GM21381 (cell line): ENCODE results near the gene NEIL3.
"Not testable (repeated sequence)": the region's sequence is repeated elsewhere in the genome, so short reads cannot be mapped to it uniquely, and the experiment has no call there.

Source experiments
- ATAC-seq: cut with Tn5 transposase; IDR thresholded peaks from one replicate; pipeline ENCODE4 v1.9.1; 2021; ENCODE audit warnings: mild to moderate bottlenecking, moderate library complexity; ENCODE audit not compliant: unreplicated experiment

Gene NEIL3

DNA sequence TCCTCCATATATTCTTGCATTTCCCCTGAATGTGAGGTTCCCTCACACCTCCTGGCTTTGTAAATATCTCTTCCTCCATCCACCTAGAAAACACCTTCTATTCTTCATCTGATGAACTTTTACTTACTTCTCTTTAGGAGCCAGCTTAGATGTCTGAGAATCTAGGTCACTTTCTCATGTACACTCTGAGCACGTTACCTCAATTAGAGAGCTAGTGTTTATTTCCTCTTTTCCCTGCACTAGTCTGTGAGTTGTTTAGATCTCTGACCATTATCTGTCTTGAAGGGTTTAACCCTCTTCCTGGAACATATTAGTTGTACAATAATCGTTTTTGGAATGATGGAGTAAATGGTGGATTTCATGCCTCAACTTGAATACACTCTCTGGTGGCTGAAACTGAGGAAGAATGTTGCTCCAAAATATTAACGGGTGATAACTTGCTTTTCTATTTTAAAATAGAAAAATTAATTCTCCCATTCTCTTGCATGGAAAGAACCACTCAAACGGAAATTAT, 8.5 kb upstream of the NEIL3 start:
- no peak for ATAC-seq

DNA sequence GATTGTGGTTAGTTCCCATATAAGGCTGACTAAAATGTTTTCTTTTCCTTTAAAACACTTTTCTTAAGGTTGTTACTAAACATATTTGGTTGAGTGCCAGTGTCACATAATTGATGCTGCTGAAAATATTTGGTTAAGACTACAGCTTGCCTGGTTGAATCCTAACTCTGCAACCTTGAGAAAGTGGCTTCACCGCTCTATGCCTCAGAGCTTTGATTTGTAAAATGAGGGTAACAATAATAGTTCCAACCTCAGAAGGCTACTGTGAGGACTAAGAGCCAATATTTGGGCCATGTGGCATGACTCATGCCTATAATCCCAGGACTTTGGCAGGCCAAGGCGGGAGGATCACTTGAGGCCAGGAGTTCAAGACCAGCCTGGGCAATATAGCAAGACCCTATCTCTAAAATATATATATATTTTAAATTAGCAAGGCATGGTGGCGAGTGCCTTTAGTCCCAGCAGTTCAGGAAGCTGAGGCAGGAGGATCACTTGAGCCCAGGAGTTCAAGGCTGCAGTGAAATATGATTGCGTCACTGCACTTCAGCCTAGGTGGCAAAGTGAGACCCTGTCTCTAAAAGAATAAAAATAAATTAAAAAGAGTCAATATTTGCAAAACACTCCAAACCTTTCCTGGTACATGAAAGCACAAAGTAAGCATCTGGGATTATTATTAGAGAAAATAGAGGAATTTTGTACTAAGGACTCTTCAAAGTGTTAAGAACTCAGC, 7.1 kb upstream of the NEIL3 start:
- no peak for ATAC-seq

DNA sequence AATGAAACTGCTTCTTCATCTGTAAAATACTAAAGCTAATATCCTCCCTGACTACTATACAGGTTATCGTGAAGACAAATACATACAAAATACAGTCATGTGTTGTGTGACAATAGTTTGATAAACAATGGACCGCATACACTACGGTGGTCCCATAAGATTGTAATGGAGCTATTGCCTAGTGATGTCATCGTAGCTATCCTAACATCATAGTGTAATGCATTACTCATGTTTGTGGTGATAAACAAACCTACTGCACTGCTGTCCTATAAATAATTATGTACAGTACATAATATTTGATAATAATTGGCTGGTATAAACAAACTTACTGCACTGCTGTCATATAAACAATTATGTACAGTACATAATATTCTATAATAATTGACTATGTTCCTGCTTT, 5.6 kb upstream of the NEIL3 start:
- ATAC-seq: no peak

DNA sequence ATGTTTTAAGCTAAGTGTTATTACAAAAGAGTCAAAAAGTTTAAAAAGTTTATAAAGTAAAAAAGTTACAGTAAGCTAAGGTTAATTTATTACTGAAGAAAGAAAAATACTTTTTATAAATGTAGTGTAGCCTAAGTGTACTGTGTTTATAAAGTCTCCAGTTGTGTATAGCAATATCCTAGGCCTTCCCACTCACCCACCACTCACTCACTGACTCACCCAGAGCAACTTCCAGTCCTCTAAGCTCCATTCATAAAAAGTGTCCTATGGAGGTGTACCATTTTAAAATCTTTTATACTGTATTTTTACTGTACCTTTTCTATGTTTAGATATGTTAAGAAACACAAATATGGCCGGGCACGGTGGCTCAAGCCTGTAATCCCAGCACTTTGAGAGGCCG, 4.8 kb upstream of the NEIL3 start:
- ATAC-seq: not testable (repeated sequence)

DNA sequence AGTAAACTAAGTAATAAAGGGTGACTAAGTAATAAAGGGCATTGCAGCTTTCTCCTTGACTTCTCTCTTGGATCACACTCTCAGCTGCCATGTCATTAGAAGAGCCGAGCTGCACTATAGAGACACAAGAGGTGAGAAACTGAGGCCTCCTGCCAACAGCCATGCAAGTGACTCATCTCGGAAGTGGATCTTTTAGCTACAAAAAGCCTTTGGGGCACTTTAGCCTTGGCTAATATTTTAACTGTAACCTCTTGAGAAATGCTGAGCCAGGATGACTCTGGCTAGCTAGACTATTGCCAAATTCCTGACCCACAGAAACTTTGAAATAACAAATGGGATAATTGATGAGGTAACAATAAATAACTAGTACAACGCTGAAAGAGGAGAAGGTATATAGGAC, 1.5 kb upstream of the NEIL3 start:
- no peak for ATAC-seq

DNA sequence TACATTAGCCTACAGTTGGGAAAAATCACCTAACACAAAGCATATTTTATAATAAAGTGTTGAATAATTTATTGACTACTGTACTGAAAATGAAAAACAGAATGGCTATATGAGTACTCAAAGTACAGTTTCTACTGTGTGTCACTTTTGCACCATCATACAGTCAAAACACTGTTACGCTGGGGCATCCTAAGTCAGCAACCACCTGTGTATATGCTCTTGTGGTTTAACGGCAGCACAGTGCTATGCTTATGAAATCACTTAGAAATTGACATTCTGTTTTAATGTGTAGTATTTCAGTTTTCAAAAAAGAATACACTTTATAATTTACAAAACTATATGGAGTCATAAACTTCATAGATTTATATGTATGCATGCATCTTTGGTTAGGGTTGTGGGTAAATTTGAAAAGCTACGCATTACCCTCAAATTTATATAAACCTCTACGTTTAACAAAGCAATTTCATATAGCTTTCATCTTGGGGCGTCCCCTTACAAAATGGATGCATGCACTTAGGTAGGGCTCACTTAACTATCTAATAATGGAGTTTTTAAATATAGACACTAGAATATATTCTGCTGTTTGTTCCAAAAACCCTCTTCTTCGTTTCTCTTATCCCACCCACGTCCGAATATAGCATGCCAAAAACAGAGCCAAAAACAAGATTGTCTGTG, 690 bp upstream of the NEIL3 start:
- ATAC-seq: no peak

DNA sequence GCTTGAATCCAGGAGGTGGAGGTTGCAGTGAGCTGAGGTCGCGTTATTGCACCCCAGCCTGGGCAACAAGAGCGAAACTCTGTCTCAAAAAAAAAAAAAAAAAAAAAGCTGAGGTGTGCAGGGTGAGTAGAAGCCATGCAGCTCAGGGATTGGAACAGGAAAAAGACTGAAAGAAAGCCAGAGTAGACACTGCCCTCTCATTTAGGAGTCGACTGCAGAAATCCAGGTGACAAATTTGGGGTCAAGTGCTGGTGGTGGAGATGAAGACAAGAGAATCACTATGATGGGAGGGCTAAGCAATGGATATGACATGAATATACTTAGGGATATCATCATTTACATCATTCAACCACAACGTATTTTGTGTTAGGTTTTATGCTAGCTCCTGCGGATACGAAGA, 1.9 kb downstream of the NEIL3 start:
- no peak for ATAC-seq

DNA sequence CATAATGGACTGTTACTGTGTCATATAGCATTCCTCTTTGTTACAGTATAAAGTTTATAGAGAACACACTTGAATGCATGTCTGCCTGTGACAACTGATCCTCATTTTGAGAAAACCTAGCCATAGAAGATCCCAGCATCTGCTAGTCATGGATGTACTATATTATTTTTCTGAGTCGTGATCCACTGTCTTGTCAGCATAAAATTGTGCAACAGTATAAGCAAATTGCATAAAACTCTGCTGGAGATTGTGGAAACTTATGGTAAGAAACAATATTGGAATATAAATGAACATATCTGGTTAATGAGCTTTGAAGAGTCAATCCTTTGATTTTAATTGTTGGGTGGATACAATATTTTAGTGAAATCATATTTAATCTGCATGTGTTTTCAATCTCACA, 3.6 kb downstream of the NEIL3 start:
- ATAC-seq: no peak

DNA sequence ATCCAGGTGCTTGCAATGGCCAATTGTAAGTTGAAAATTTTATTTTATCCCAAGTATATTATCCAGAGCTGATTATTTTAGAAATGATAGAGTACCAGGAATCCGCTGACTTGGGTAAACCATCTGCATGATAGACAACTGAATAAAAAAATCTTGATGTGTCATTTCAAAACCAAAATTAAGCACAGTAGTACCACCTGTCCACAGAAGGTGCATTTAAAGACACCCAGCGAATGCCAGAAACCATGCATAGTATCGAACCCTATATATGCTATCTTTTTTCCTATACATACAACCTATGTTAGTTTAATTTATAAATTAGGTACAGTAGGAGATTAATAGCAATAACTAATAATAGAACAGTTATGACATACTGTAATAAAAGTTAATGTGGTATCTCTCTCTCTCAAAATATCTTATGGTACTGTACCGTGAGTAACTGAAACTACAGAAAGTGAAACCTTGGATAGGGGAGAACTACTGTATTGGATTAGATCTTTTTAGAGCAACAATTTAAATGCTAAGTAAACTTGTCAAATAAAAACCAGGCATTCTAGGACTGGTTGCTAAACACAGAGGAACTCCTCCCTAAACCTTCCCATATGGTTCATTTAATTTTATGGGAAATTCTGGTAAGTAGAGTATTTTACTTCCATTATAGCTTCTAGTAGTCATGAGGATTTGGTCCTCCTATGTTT, 6.2 kb downstream of the NEIL3 start:
- ATAC-seq: no peak

DNA sequence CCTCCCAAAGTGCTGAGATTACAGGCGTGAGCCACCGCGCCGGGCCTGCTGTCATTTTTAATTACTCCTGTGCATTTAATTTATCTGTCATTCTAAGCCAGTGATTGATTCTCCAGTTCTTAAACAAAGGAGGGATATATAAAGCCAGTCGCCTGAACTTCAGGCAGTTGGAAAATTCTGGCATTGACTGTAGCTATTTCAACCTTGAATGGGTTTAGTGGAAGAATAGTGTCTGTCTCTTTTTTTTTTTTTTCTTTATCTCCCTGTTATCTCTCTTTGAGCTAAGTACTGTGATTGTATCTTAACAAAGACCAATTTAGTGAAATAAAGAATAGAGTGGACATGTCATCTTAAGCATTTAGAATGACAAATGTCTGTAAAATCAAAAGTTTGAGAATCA, 11.0 kb downstream of the NEIL3 start:
- no peak for ATAC-seq

DNA sequence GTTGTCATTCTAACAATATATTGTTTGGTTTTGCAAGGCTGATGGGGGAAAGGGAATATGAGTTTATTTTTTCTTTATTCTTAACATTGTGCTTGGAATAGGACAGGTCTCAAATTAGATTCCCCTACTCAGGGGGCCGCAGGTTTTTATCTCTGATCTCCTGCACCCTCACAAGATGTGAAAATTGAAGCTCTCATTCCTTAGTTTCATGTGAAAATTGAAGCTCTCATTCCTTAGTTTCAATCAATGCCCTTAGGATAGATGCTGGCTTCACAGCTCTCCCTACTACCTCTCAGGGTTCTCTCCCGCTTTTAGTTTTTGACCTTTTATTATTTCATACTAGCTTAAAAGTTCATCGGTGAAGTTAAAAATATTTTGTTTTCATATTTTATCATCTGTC, 12.0 kb downstream of the NEIL3 start:
- no peak for ATAC-seq

DNA sequence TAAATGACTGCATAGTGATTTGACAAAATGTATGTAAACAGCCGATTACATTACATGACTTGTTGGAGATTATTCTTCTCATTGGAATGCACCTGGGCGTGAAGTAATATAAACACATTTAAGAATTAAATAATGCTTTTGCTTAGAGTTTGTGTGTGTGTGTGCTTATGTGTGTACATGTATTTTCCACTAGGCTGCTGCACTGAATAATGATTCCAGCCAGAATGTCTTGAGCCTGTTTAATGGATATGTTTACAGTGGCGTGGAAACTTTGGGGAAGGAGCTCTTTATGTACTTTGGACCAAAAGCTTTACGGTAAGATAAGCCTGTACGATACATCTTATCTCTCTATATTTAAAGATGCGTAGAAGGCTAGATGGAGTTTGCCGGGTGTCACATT, 12.6 kb downstream of the NEIL3 start:
- no peak for ATAC-seq

DNA sequence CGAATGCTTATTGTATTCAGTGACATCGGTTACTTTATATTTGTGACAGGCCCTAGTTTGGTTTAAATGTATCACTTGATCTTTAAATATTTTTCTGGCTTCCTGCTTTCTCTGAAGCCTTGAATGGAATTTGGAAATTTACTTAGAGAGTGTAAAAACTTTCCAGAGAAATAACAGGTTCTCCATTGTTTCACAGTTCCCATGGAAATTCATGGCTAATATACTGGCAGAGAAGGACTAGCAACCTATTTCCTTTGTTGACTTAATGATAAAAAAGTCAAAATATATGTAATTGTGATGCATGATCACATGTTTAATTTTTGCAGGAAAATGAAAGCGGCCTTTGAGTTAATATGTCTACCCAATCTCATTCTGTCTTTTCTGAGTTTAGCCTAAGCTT, 13.2 kb downstream of the NEIL3 start:
- no peak for ATAC-seq

DNA sequence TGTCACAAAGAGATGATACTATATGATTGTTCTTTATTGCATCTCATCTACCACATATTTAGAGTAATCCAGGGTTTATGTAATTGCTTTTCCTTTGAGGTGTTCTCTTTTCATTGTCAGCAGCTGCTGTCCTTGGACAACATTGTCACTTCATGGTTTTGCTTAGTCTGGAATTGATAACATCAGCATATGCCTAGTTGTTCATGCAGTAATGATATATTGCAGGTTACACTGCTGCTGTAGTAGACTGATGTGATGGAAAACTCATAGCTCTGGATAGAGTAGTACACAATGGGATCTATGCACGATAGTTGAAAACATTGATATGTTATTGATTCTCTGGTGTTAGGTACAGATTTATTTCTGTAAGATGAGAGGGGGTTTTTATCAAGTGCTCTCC, 13.7 kb downstream of the NEIL3 start:
- ATAC-seq: no peak

DNA sequence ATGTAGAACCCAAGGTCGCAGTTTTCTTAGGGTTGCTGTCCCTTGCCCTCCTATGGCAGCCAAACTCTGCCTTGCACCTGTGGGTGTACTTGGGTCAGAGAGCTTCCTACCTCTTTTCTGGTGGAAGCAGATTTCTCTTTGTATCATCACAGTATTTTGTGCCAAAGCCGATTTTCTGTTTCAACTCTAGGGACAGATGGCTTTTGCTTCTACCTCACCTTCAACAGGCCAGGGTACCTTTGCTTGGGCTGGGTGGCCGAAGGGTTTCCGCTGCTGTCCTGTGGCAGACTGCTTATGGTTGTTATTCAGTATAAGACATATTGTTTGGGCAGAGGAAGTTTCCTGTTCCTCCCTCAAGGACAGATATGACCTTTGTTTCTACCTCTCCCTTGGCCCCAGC, 22.4 kb downstream of the NEIL3 start:
- no peak for ATAC-seq

DNA sequence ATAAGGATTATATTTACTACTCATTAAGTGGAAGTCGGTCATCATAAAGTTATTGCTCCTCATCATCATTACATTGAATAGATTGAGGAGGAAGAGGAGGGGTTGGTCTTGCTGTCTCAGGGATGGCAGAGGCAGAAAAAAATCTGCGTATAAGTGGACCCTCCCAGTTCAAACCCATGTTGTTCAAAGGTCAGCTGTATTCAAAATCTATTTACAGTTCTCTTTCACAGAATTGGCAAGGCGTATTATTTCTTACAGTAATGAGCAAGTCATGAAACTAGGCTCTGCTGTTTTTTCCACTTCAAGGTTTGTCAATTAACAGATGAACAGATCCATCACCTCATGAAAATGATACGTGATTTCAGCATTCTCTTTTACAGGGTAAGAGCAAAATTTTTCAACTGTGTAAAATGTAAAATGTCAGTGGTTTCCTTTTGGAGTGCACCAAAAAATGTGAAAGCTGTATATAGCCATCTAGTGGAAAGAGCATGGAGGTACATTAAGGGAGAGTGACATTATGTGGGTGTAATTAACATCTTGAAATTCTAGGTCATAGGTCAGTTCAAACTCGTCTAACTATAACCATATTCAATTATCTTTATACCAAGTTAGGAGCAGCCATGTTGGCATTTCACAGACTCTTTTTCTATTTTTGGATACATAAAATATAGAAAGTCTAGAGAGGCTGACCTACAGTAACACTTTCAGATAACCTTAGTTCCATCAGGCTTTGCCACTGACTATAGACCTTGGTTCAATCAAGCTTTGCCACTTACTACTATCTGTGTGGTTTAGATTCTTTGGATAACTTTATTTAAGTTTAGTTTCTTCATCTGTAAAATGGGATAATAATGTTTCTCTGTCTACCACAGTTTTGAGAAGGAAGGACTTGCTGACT, 30.1 kb downstream of the NEIL3 start:
- ATAC-seq: peak; percentile 94

DNA sequence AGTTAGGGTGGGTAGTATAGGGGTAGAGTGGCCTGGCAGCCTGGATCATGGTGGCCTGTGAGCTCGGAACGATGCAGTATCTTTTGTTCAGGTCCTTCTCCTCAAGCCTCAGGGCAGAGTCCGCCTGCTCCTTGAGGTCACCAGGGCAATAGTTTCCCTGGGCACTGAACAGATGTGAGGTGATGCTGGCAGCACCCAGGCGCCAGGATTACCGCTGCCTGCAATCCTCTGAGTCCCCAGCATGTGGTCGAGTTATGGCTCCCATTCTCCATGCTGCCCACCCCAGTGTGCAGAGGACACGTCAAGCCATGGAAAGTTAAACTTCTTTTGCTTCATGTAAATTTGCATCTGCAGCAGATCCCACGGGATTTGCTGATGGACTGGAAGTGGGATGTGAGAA, 38.7 kb downstream of the NEIL3 start:
- ATAC-seq: no peak

DNA sequence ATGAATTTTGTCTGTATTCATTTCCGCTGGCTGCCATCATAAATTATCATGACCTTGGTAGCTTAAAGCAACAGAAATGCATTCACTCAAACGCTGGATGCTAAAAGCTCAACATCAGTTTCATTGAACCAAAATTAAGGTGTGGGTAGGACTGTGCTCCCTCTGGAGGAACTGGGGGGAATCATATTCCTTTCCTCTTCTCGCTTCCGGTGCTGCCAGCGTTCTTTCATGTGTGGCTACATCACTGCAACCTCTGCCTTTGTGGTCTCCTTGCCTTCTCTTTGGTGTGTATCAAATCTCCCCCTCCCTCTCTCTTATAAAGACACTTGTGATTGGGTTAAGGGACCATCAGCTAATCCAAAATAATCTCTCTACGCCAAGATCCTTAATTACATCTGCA, 39.5 kb downstream of the NEIL3 start:
- ATAC-seq: no peak

DNA sequence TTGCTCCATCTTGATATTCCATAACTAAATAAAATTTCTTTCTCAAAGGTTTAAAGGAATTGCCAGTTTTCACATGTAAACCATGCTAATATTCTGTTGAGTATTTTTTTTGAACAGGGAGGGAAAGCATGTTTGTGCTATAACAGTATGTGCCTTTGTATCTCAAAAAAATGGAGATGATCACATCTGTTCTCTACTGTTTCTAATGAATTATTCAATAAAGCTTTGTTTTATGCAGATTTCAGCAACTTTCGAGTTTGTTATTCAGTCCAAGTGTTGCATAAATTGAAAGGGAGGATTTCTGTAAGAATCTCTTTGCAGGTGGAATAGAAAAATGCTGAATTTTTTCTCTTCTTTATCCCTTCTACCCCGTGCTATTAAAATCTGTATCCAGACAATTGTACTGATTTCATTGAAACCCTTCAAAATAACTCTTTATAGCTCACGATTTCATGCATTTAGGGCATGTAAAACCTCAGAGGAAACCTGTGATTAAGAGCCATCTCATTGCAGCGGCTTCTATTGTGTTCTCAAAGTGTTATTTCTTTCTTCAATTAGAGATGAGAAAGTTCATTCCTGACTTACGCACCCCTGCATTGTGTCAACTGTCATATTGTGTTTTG, 42.1 kb downstream of the NEIL3 start:
- ATAC-seq: no peak

DNA sequence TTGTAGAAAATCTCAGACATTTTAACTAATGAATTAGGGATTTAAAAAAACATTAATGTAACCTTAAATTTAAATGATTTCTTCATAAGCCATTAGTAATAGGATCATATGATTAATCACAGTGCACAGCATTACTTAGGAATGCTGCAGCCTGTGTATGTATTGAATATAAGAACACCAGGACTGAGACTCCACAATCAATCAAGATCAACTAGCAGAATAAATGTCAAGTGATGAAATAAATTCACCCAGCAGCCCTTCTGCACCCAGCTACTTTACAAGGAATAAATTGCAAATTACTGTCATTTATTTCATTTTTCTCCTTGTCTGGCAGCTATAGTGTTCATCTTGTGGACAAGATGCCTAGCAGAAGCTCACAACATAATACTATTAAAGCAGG, 46.5 kb downstream of the NEIL3 start:
- ATAC-seq: no peak

DNA sequence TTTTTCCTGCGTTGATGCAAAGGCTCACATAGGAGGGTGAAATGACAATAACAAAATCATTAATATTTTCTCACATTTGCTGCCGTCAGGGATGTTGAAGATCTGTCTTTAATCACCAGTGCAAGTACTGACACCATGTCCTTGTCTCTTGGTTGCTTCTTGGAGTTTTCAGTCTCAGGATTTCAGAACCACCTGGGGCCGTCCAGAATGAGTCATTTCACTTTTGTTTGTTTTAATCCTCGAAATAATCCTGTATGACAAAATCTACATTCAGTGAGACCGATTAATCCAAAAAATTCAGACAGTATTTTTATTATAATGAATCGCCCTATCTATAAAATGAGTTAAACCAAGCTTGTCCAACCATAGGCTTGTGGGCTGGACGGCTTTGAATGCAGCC, 47.2 kb downstream of the NEIL3 start:
- no peak for ATAC-seq
